IMR-90 (cell line): Measurements from ENCODE around the gene KIR2DL4. TPM values are rescaled to one million over a fixed set of nuclear protein-coding genes. Genes with fewer than 3 reads are reported as not detected.

ENCODE experiments used
- ATAC-seq: fragments of 200-7000 bp; cut with Tn5 transposase; 2 replicates; pipeline ENCODE4 v1.9.1; 2020; ENCODE audit warnings: low read depth, mild to moderate bottlenecking, moderate library complexity
- BruUV-seq: library from RNA; stranded (reverse); fragments of 400-500 nt; replicated peaks from 2 replicates; lab custom pipeline; 2021; lab: Mats Ljungman, UMichigan
- CTCF ChIA-PET: fragments of 300-600 bp; formaldehyde crosslinking; extraction: SDS; loops from one replicate; lab custom pipeline; 2021; ENCODE audit warnings: antibody characterized with exemption; lab: Yijun Ruan, JAX
- POLR2A ChIA-PET: fragments of 300-600 bp; sonication (Branson Sonifier 250); formaldehyde crosslinking; loops from one replicate; lab custom pipeline; 2022; ENCODE audit warnings: antibody characterized with exemption; ENCODE audit not compliant: unreplicated experiment; lab: Charles Lee
- DNase-seq: peaks from one replicate; pipeline ENCODE4 v3.0.0; 2013
- H2AFZ ChIP-seq: replicated peaks from 2 replicates; pipeline ENCODE3; 2013; ENCODE audit warnings: low read length, mild to moderate bottlenecking; ENCODE audit not compliant: poor library complexity
- H2AK5ac ChIP-seq: 2 replicates; pipeline ENCODE4 v1.6.1; 2013; ENCODE audit warnings: low read depth, low read length, inconsistent platforms
- H2AK9ac ChIP-seq: replicated peaks from 2 replicates; pipeline ENCODE3; 2013; ENCODE audit warnings: mild to moderate bottlenecking, low read depth, low read length, moderate library complexity; ENCODE audit not compliant: poor library complexity
- H2BK120ac ChIP-seq: 2 replicates; pipeline ENCODE4 v1.6.1; 2013; ENCODE audit warnings: low read depth, low read length, inconsistent platforms
- H2BK15ac ChIP-seq: 3 replicates; pipeline ENCODE4 v1.6.1; 2013; ENCODE audit warnings: low read depth, low read length, inconsistent platforms
- H2BK20ac ChIP-seq: 2 replicates; pipeline ENCODE4 v1.6.1; 2013; ENCODE audit warnings: low read depth, mild to moderate bottlenecking, inconsistent platforms, low read length, moderate library complexity
- H2BK5ac ChIP-seq: 2 replicates; pipeline ENCODE4 v1.6.1; 2013; ENCODE audit warnings: mild to moderate bottlenecking, low read depth, low read length, inconsistent platforms; ENCODE audit not compliant: poor library complexity, severe bottlenecking
- H3K14ac ChIP-seq: replicated peaks from 2 replicates; pipeline ENCODE4 v1.6.1; 2013; ENCODE audit warnings: low read depth, low read length, inconsistent platforms
- H3K18ac ChIP-seq: 2 replicates; pipeline ENCODE4 v1.6.1; 2013; ENCODE audit warnings: low read depth, low read length, control low read depth
- H3K23ac ChIP-seq: 2 replicates; pipeline ENCODE4 v1.6.1; 2013; ENCODE audit warnings: low read depth, low read length, inconsistent platforms
- H3K27ac ChIP-seq: 2 replicates; pipeline ENCODE4 v1.5.1; 2013; ENCODE audit warnings: mild to moderate bottlenecking, control low read depth, low read length; ENCODE audit not compliant: insufficient read depth
- H3K27me3 ChIP-seq: 2 replicates; pipeline ENCODE4 v1.6.1; 2013; ENCODE audit warnings: low read length; ENCODE audit not compliant: control insufficient read depth, insufficient read depth
- H3K36me3 ChIP-seq: 2 replicates; pipeline ENCODE4 v1.6.1; 2013; ENCODE audit warnings: low read length, mixed read lengths; ENCODE audit not compliant: control insufficient read depth, insufficient read depth
- H3K4ac ChIP-seq: 2 replicates; pipeline ENCODE4 v1.6.1; 2013; ENCODE audit warnings: low read depth, low read length, inconsistent platforms
- H3K4me1 ChIP-seq: 2 replicates; pipeline ENCODE4 v1.6.1; 2013; ENCODE audit warnings: low read length, mixed read lengths; ENCODE audit not compliant: control insufficient read depth, insufficient read depth
- H3K4me2 ChIP-seq: 2 replicates; pipeline ENCODE4 v1.6.1; 2013; ENCODE audit warnings: low read depth, mild to moderate bottlenecking, control low read depth, low read length, moderate library complexity
- H3K4me3 ChIP-seq: 2 replicates; pipeline ENCODE4 v1.5.1; 2013; ENCODE audit warnings: low read depth, mild to moderate bottlenecking, control low read depth, low read length, moderate library complexity; ENCODE audit not compliant: insufficient read depth
- H3K56ac ChIP-seq: 2 replicates; pipeline ENCODE4 v1.6.1; 2013; ENCODE audit warnings: low read length, inconsistent platforms; ENCODE audit not compliant: insufficient read depth; ENCODE audit errors: extremely low read depth
- H3K79me1 ChIP-seq, 2 experiments: 2 replicates each; pipeline ENCODE4 v1.6.1; 2013; ENCODE audit warnings: low read length in 2 of 2, inconsistent platforms in 1 of 2, low read depth in 1 of 2
- H3K9ac ChIP-seq: 2 replicates; pipeline ENCODE4 v1.6.1; 2013; ENCODE audit warnings: low read depth, low read length, control low read depth
- H3K9me1 ChIP-seq: 2 replicates; pipeline ENCODE4 v1.6.1; 2013; ENCODE audit warnings: low read length, inconsistent platforms; ENCODE audit not compliant: insufficient read depth
- H3K9me3 ChIP-seq: 2 replicates; pipeline ENCODE4 v1.6.1; 2013; ENCODE audit warnings: low read length; ENCODE audit not compliant: control insufficient read depth, insufficient read depth
- H4K20me1 ChIP-seq: 2 replicates; pipeline ENCODE4 v1.6.1; 2013; ENCODE audit warnings: low read length, inconsistent platforms; ENCODE audit not compliant: insufficient read depth
- H4K5ac ChIP-seq: 2 replicates; pipeline ENCODE4 v1.6.1; 2013; ENCODE audit warnings: mild to moderate bottlenecking, low read depth, low read length, control low read depth
- H4K8ac ChIP-seq, 2 experiments: 2 replicates each; pipeline ENCODE4 v1.6.1; 2013; ENCODE audit warnings: low read depth in 2 of 2, low read length in 2 of 2, control low read depth in 1 of 2, inconsistent platforms in 1 of 2
- H4K91ac ChIP-seq: 2 replicates; pipeline ENCODE4 v1.6.1; 2013; ENCODE audit warnings: low read depth, low read length, inconsistent platforms; ENCODE audit not compliant: insufficient read depth
- BHLHE40 ChIP-seq: fragments of 150-350 bp; IDR thresholded peaks from 2 replicates; pipeline ENCODE4 v1.6.1; 2016; ENCODE audit warnings: mild to moderate bottlenecking, low read depth, low read length
- CHD1 ChIP-seq: IDR thresholded peaks from 2 replicates; pipeline ENCODE4 v1.6.1; 2012; ENCODE audit warnings: low read depth, low read length, improper control_type of control experiment
- ELK1 ChIP-seq: fragments of 150-350 bp; IDR thresholded peaks from 2 replicates; pipeline ENCODE4 v1.6.1; 2016; ENCODE audit warnings: low read depth, mild to moderate bottlenecking, low read length, moderate library complexity, borderline replicate concordance
- FOS ChIP-seq: fragments of 150-350 bp; IDR thresholded peaks from 2 replicates; pipeline ENCODE4 v1.6.1; 2016; ENCODE audit warnings: low read depth, low read length
- MAFK ChIP-seq: IDR thresholded peaks from 2 replicates; pipeline ENCODE4 v1.6.1; 2012; ENCODE audit warnings: low read depth, low read length, improper control_type of control experiment
- NFE2L2 ChIP-seq: fragments of 150-350 bp; IDR thresholded peaks from 2 replicates; pipeline ENCODE4 v1.6.1; 2016; ENCODE audit warnings: low read depth, mild to moderate bottlenecking, low read length
- POLR2A ChIP-seq: IDR thresholded peaks from 2 replicates; pipeline ENCODE4 v1.6.1; 2012; ENCODE audit warnings: mild to moderate bottlenecking, low read depth, low read length
- RCOR1 ChIP-seq: IDR thresholded peaks from 2 replicates; pipeline ENCODE4 v1.6.1; 2012; ENCODE audit warnings: mild to moderate bottlenecking, low read length, improper control_type of control experiment; ENCODE audit not compliant: insufficient replicate concordance
- SMC3 ChIP-seq: fragments of 150-350 bp; IDR thresholded peaks from 2 replicates; pipeline ENCODE4 v1.6.1; 2016; ENCODE audit warnings: low read depth, mild to moderate bottlenecking, antibody characterized with exemption, low read length, moderate library complexity
- WGBS, 2 experiments: methylation state at CpG; one replicate each; pipeline versions ENCODE4 v1.1.5 to v1.1.7; 2013; ENCODE audit warnings: missing lambda C conversion rate in 2 of 2; ENCODE audit not compliant: insufficient read length in 1 of 2; ENCODE audit errors: extremely low coverage in 2 of 2; 5-methylcytosine and 5-hydroxymethylcytosine counted together
- dilution Hi-C: fragments of 300-500 bp; cut with HindIII; formaldehyde crosslinking; loops from one replicate; pipeline ENCODE4 v1.14.3; 2018; ENCODE audit warnings: low sequenced_read_pairs; ENCODE audit not compliant: unreplicated experiment
- in situ Hi-C: fragments of 300-500 bp; cut with MboI; formaldehyde crosslinking; loops from 3 replicates; pipeline ENCODE4 v1.14.3; 2019; ENCODE audit warnings: low sequenced_read_pairs, inconsistent platforms, mixed read lengths
- intact Hi-C: fragments of 100-400 bp; cut with micrococcal nuclease; formaldehyde crosslinking; loops from 2 replicates; pipeline ENCODE4 v1.10.0; 2022
- polyA plus RNA-seq, 3 experiments: library from polyadenylated mRNA; depleted of rRNA; stranded (reverse); fragments of >200 nt; gene quantifications; 2 replicates each; pipeline ENCODE4 v1.2.3, GENCODE V29; 2012; ENCODE audit warnings: low replicate concordance in 1 of 3
- total RNA-seq: library from RNA; depleted of rRNA; stranded (reverse); fragments of >200 nt; gene quantifications from 2 replicates; pipeline ENCODE4 v1.2.3, GENCODE V29; 2012
- TF ChIP-seq, protein P1 (sequence below): conservative IDR thresholded peaks from 2 replicates; pipeline ENCODE4 v1.5.1; 2012; ENCODE audit warnings: mild to moderate bottlenecking, low read depth, low read length, improper control_type of control experiment
- TF ChIP-seq, protein P2 (sequence below): fragments of 150-350 bp; IDR thresholded peaks from 2 replicates; pipeline ENCODE4 v1.6.1; 2017; ENCODE audit warnings: mild to moderate bottlenecking, antibody characterized with exemption, low read length, low read depth

Gene KIR2DL4
- total and polyA plus RNA-seq, 2 of the 4 experiments (the other 2 are of a cell fraction): not detected

GRCh38 chr19:54805665-54806515 is 2.5 kb downstream of the KIR2DL4 start:
- in situ Hi-C loops: no loop called here
- intact Hi-C loops: no loop called here
- Histone ChIP-seq H2BK15ac (no peak overlapping the region), H3K14ac (no peak overlapping the region), H4K5ac (no peak overlapping the region), H2BK20ac (no peak overlapping the region), H3K4me1 (no peaks in the 10 kb centered on the region), H2BK120ac (no peak overlapping the region), H3K9me1 (no peaks in the 10 kb centered on the region), H3K27me3 (no peaks in the 10 kb centered on the region), H3K18ac (no peak overlapping the region), H4K91ac (no peak overlapping the region), H3K4ac (no peak overlapping the region), H3K56ac (no peak overlapping the region), H4K20me1 (no peaks in the 10 kb centered on the region), H3K4me3 (no peak overlapping the region), H3K36me3 (no peaks in the 10 kb centered on the region), H2AFZ (no peak overlapping the region), H2BK5ac (no peak overlapping the region), H3K9ac (no peak overlapping the region), H3K9me3 (peaks cover 32% of the 10 kb centered on the region), H3K27ac (no peak overlapping the region), H3K79me1 (no peaks in the 10 kb centered on the region), H4K8ac (no peak overlapping the region), H2AK5ac (no peak overlapping the region), H3K4me2 (no peak overlapping the region), H3K23ac (no peak overlapping the region), H2AK9ac (no peak overlapping the region)
- no peak for TF ChIP-seq POLR2A
- TF ChIP-seq RCOR1: no peak
- no peak for TF ChIP-seq NFE2L2
- TF ChIP-seq BHLHE40: no peak
- TF ChIP-seq FOS: no peak
- TF ChIP-seq CHD1: no peak
- TF ChIP-seq SMC3: no peak
- TF ChIP-seq MAFK: no peak
- TF ChIP-seq ELK1: no peak
- TF ChIP-seq, protein P1, sequence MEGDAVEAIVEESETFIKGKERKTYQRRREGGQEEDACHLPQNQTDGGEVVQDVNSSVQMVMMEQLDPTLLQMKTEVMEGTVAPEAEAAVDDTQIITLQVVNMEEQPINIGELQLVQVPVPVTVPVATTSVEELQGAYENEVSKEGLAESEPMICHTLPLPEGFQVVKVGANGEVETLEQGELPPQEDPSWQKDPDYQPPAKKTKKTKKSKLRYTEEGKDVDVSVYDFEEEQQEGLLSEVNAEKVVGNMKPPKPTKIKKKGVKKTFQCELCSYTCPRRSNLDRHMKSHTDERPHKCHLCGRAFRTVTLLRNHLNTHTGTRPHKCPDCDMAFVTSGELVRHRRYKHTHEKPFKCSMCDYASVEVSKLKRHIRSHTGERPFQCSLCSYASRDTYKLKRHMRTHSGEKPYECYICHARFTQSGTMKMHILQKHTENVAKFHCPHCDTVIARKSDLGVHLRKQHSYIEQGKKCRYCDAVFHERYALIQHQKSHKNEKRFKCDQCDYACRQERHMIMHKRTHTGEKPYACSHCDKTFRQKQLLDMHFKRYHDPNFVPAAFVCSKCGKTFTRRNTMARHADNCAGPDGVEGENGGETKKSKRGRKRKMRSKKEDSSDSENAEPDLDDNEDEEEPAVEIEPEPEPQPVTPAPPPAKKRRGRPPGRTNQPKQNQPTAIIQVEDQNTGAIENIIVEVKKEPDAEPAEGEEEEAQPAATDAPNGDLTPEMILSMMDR: no peak
- TF ChIP-seq, protein P2, sequence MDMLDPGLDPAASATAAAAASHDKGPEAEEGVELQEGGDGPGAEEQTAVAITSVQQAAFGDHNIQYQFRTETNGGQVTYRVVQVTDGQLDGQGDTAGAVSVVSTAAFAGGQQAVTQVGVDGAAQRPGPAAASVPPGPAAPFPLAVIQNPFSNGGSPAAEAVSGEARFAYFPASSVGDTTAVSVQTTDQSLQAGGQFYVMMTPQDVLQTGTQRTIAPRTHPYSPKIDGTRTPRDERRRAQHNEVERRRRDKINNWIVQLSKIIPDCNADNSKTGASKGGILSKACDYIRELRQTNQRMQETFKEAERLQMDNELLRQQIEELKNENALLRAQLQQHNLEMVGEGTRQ: no peak
- ATAC-seq (no peak), DNase-seq (no peak)
- CTCF ChIA-PET: no interaction called here
- POLR2A ChIA-PET: no interaction called here
- BruUV-seq: no TSS peak
- dilution Hi-C loops: no loop called here
- 72% methylated on average over 9 of the region's 14 CpGs; no CpG with 5 or more reads in 1 of the 2 experiments for WGBS, 2 experiments
